ENCODE data around the gene PRTG. TPM values are rescaled to one million over a fixed set of nuclear protein-coding genes. Genes with fewer than 3 reads are reported as not detected.
A peak's percentile ranks its signal among the peaks of the same experiment; 100 is the strongest.

PRTG gene
- polyA plus RNA-seq, 1 of the 3 experiments (the other 2 are of a cell fraction): 3.0 TPM

GRCh38 chr15:55618387-55618786 lies 124.6 kb downstream of the PRTG start:
- H2AFZ ChIP-seq (ENCODE audit: low read depth): no peak overlapping the region
- no peak overlapping the region for H3K4me2 ChIP-seq
- H3K9me3 ChIP-seq: no peaks in the 10 kb centered on the region
- no peaks in the 10 kb centered on the region for H4K20me1 ChIP-seq (ENCODE audit: insufficient read depth)
- H3K9me2 ChIP-seq: no peaks in the 10 kb centered on the region
- H3K36me3 ChIP-seq (replicated peaks in 1 of 2; ENCODE audit: control insufficient read depth in 1 of 2, insufficient read depth in 2 of 2, low read length in 1 of 2): peaks cover under 1 to 35% of the 10 kb centered on the region in 2 experiments
- CTCF ChIA-PET: interaction anchor here (1.5 kb wide), 1 partner anchor 92 kb away, joined by 7 read pairs; no protein-coding TSS in a partner anchor
- no peak overlapping the region for H3K4me3 ChIP-seq (ENCODE audit: low read depth in 2 of 2, low read length in 1 of 2)
- POLR2A ChIA-PET: no interaction called here
- H3K4me1 ChIP-seq (ENCODE audit: control insufficient read depth in 1 of 2, insufficient read depth in 2 of 2, low read depth in 1 of 2, low read length in 1 of 2): peaks cover 0 to 19% of the 10 kb centered on the region in 2 experiments; a peak in 2 of 4 replicates
- H3K9ac ChIP-seq: no peak overlapping the region
- no peak for DNase-seq
- no peak for TF ChIP-seq EP300 (IDR thresholded peaks at IDR 0.05; ENCODE audit: borderline replicate concordance in 1 of 2, low read depth in 1 of 2, low read length in 1 of 2)
- TF ChIP-seq GABPA (IDR thresholded peaks at IDR 0.05; ENCODE audit: low read depth): no peak
- TF ChIP-seq FOXJ3 (CRISPR knock-in tag; IDR thresholded peaks at IDR 0.05): no peak
- TF ChIP-seq, protein P1, sequence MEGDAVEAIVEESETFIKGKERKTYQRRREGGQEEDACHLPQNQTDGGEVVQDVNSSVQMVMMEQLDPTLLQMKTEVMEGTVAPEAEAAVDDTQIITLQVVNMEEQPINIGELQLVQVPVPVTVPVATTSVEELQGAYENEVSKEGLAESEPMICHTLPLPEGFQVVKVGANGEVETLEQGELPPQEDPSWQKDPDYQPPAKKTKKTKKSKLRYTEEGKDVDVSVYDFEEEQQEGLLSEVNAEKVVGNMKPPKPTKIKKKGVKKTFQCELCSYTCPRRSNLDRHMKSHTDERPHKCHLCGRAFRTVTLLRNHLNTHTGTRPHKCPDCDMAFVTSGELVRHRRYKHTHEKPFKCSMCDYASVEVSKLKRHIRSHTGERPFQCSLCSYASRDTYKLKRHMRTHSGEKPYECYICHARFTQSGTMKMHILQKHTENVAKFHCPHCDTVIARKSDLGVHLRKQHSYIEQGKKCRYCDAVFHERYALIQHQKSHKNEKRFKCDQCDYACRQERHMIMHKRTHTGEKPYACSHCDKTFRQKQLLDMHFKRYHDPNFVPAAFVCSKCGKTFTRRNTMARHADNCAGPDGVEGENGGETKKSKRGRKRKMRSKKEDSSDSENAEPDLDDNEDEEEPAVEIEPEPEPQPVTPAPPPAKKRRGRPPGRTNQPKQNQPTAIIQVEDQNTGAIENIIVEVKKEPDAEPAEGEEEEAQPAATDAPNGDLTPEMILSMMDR (IDR thresholded peaks at IDR 0.05): no peak
- TF ChIP-seq, protein P2, sequence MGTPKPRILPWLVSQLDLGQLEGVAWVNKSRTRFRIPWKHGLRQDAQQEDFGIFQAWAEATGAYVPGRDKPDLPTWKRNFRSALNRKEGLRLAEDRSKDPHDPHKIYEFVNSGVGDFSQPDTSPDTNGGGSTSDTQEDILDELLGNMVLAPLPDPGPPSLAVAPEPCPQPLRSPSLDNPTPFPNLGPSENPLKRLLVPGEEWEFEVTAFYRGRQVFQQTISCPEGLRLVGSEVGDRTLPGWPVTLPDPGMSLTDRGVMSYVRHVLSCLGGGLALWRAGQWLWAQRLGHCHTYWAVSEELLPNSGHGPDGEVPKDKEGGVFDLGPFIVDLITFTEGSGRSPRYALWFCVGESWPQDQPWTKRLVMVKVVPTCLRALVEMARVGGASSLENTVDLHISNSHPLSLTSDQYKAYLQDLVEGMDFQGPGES (IDR thresholded peaks at IDR 0.05; ENCODE audit: low read depth, low read length): no peak
- TF ChIP-seq, protein P3, sequence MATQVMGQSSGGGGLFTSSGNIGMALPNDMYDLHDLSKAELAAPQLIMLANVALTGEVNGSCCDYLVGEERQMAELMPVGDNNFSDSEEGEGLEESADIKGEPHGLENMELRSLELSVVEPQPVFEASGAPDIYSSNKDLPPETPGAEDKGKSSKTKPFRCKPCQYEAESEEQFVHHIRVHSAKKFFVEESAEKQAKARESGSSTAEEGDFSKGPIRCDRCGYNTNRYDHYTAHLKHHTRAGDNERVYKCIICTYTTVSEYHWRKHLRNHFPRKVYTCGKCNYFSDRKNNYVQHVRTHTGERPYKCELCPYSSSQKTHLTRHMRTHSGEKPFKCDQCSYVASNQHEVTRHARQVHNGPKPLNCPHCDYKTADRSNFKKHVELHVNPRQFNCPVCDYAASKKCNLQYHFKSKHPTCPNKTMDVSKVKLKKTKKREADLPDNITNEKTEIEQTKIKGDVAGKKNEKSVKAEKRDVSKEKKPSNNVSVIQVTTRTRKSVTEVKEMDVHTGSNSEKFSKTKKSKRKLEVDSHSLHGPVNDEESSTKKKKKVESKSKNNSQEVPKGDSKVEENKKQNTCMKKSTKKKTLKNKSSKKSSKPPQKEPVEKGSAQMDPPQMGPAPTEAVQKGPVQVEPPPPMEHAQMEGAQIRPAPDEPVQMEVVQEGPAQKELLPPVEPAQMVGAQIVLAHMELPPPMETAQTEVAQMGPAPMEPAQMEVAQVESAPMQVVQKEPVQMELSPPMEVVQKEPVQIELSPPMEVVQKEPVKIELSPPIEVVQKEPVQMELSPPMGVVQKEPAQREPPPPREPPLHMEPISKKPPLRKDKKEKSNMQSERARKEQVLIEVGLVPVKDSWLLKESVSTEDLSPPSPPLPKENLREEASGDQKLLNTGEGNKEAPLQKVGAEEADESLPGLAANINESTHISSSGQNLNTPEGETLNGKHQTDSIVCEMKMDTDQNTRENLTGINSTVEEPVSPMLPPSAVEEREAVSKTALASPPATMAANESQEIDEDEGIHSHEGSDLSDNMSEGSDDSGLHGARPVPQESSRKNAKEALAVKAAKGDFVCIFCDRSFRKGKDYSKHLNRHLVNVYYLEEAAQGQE (IDR thresholded peaks at IDR 0.05; ENCODE audit: low read depth, low read length): no peak
- TF ChIP-seq RAD21 (IDR thresholded peaks at IDR 0.05; ENCODE audit: low read length): no peak
- H3K27ac ChIP-seq (ENCODE audit: low read depth in 2 of 2, low read length in 1 of 2): no peak overlapping the region
- no peaks in the 10 kb centered on the region for H3F3A ChIP-seq (replicated peaks; ENCODE audit: insufficient read depth)
- no peaks in the 10 kb centered on the region for H3K27me3 ChIP-seq (ENCODE audit: insufficient read depth)
- H3K79me2 ChIP-seq (ENCODE audit: insufficient read depth): no peaks in the 10 kb centered on the region
- 93% methylated on average over 4 of the region's 4 CpGs for WGBS (ENCODE audit: low lambda C conversion rate)

GRCh38 chr15:55615445-55615844 lies 127.5 kb downstream of the PRTG start:
- TF ChIP-seq GATA2 (CRISPR knock-in tag; IDR thresholded peaks at IDR 0.05) (peak; percentile 49; the same call in 1 of the 2 replicates), TCF12 (IDR thresholded peaks at IDR 0.05) (0 out of 2 replicates have a peak, but pooled peaks have one; percentile 14), EP300 (IDR thresholded peaks at IDR 0.05; ENCODE audit: borderline replicate concordance in 1 of 2, low read depth in 1 of 2, low read length in 1 of 2) (peak in 1 of 2 experiments; percentile 49; a peak in 1 of 4 replicates), PBX3 (IDR thresholded peaks at IDR 0.05) (no peak), MXI1 (IDR thresholded peaks at IDR 0.05; ENCODE audit: low read depth, low read length) (peak; percentile 67; the same call in 1 of the 2 replicates), RCOR1 (IDR thresholded peaks at IDR 0.05; ENCODE audit: low read length) (peak; percentile 38; the same call in 1 of the 2 replicates), FOXM1 (IDR thresholded peaks at IDR 0.05; ENCODE audit: low read depth) (no peak)
- TF ChIP-seq, protein P4, sequence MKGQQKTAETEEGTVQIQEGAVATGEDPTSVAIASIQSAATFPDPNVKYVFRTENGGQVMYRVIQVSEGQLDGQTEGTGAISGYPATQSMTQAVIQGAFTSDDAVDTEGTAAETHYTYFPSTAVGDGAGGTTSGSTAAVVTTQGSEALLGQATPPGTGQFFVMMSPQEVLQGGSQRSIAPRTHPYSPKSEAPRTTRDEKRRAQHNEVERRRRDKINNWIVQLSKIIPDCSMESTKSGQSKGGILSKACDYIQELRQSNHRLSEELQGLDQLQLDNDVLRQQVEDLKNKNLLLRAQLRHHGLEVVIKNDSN (IDR thresholded peaks at IDR 0.05; ENCODE audit: borderline replicate concordance, low read depth): no peak
- TF ChIP-seq, protein P5, sequence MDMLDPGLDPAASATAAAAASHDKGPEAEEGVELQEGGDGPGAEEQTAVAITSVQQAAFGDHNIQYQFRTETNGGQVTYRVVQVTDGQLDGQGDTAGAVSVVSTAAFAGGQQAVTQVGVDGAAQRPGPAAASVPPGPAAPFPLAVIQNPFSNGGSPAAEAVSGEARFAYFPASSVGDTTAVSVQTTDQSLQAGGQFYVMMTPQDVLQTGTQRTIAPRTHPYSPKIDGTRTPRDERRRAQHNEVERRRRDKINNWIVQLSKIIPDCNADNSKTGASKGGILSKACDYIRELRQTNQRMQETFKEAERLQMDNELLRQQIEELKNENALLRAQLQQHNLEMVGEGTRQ (IDR thresholded peaks at IDR 0.05; ENCODE audit: borderline replicate concordance, low read depth, low read length): no peak
- POLR2A ChIA-PET: no interaction called here

More at GRCh38 chr15:55615445-55615844, 127.5 kb downstream of the PRTG start:
- CTCF ChIA-PET: interaction anchor here (1.0 to 1.7 kb wide), 4 partner anchors 23 to 185 kb away, joined by 3 to 5 read pairs (median 4); no protein-coding TSS in a partner anchor
- Histone ChIP-seq H3K4me1 (ENCODE audit: control insufficient read depth in 1 of 2, insufficient read depth in 2 of 2, low read depth in 1 of 2, low read length in 1 of 2) (peaks cover 0 to 19% of the 10 kb centered on the region in 2 experiments; a peak in 2 of 4 replicates), H3K9ac (no peak overlapping the region), H3K4me3 (ENCODE audit: low read depth in 2 of 2, low read length in 1 of 2) (no peak overlapping the region), H3K36me3 (replicated peaks in 1 of 2; ENCODE audit: control insufficient read depth in 1 of 2, insufficient read depth in 2 of 2, low read length in 1 of 2) (peaks cover 8 to 43% of the 10 kb centered on the region in 2 experiments), H3K27ac (ENCODE audit: low read depth in 2 of 2, low read length in 1 of 2) (peak overlapping the region in 1 of 2 experiments; percentile 84; a peak in 2 of 4 replicates), H3K79me2 (ENCODE audit: insufficient read depth) (no peaks in the 10 kb centered on the region), H3K9me3 (no peaks in the 10 kb centered on the region), H3F3A (replicated peaks; ENCODE audit: insufficient read depth) (no peaks in the 10 kb centered on the region), H2AFZ (ENCODE audit: low read depth) (no peak overlapping the region), H4K20me1 (ENCODE audit: insufficient read depth) (no peaks in the 10 kb centered on the region), H3K27me3 (ENCODE audit: insufficient read depth) (no peaks in the 10 kb centered on the region), H3K4me2 (no peak overlapping the region), H3K9me2 (no peaks in the 10 kb centered on the region)
- WGBS (ENCODE audit: low lambda C conversion rate): 56% methylated on average over 1 of the region's 1 CpG
- DNase-seq: peak; percentile 50

Measured in SK-N-SH (cell line).